GM12878 (cell line): ENCODE data around the gene B9D2. TPM values are rescaled to one million over a fixed set of nuclear protein-coding genes. Genes with fewer than 3 reads are reported as not detected.

ENCODE experiments used
- ATAC-seq: fragments of 200-7000 bp; cut with Tn5 transposase; 3 replicates; pipeline ENCODE4 v1.9.1; 2020; ENCODE audit warnings: mild to moderate bottlenecking, moderate library complexity
- BruUV-seq: library from RNA; stranded (reverse); fragments of 400-500 nt; replicated peaks from 2 replicates; lab custom pipeline; 2021; lab: Mats Ljungman, UMichigan
- CTCF ChIA-PET: fragments of 300-600 bp; sonication (Branson Sonifier 250); formaldehyde crosslinking; extraction: SDS; loops from one replicate; lab custom pipeline; 2021; ENCODE audit warnings: inconsistent platforms; lab: Yijun Ruan, JAX
- POLR2A ChIA-PET: fragments of 350-600 bp; formaldehyde crosslinking; extraction: SDS; loops from one replicate; lab custom pipeline; 2021; ENCODE audit warnings: inconsistent platforms; lab: Charles Lee
- RAD21 ChIA-PET: fragments of 300-600 bp; sonication (Branson Sonifier 250); formaldehyde crosslinking; loops from one replicate; lab custom pipeline; 2023; ENCODE audit warnings: antibody characterized with exemption; ENCODE audit not compliant: unreplicated experiment; lab: Charles Lee
- SMC1A ChIA-PET: fragments of 300-600 bp; sonication (Branson Sonifier 250); formaldehyde crosslinking; loops from one replicate; lab custom pipeline; 2023; ENCODE audit not compliant: unreplicated experiment, uncharacterized antibody; lab: Charles Lee
- DNase-seq: peaks from one replicate; pipeline ENCODE4 v3.0.0-alpha.2; 2011; ENCODE audit warnings: low read depth, low spot score
- FAIRE-seq: peaks from 3 replicates; lab custom pipeline; 2011; peaks lifted over from hg19 to GRCh38; lab: Jason Lieb, UNC
- H2AFZ ChIP-seq: 2 replicates; pipeline ENCODE4 v1.6.0; 2011; ENCODE audit warnings: low read depth, low read length, control low read depth; ENCODE audit not compliant: control insufficient read depth
- H3K27ac ChIP-seq: 2 replicates; pipeline ENCODE4 v1.5.1; 2011; ENCODE audit warnings: control low read depth; ENCODE audit not compliant: control insufficient read depth, insufficient read depth
- H3K27me3 ChIP-seq, 2 experiments: replicated peaks in 1 of 2; 2 replicates each; pipeline versions ENCODE4 v1.6.0 to v1.6.1; 2011; ENCODE audit warnings: low read length in 1 of 2; ENCODE audit not compliant: control insufficient read depth in 2 of 2, insufficient read depth in 2 of 2
- H3K36me3 ChIP-seq, 2 experiments: 2 replicates each; pipeline ENCODE4 v1.5.1; 2011; ENCODE audit warnings: low read length in 1 of 2; ENCODE audit not compliant: control insufficient read depth in 2 of 2, insufficient read depth in 2 of 2
- H3K4me1 ChIP-seq: 2 replicates; pipeline ENCODE4 v1.6.1; 2011; ENCODE audit warnings: mild to moderate bottlenecking, low read length, moderate library complexity, mixed read lengths; ENCODE audit not compliant: control insufficient read depth, insufficient read depth
- H3K4me2 ChIP-seq: 2 replicates; pipeline ENCODE4 v1.6.0; 2011; ENCODE audit warnings: control low read depth; ENCODE audit not compliant: control insufficient read depth, insufficient read depth
- H3K4me3 ChIP-seq: fragments of 200-600 bp; sonication (generic); 2 replicates; pipeline ENCODE4 v1.5.1; 2016
- H3K79me2 ChIP-seq: 2 replicates; pipeline ENCODE4 v1.6.0; 2011; ENCODE audit warnings: low read length; ENCODE audit not compliant: control insufficient read depth, insufficient read depth
- H3K9ac ChIP-seq: 2 replicates; pipeline ENCODE4 v1.8.0; 2011; ENCODE audit warnings: low read length, control low read depth, mixed read lengths; ENCODE audit not compliant: control insufficient read depth, insufficient read depth
- H3K9me3 ChIP-seq: replicated peaks from 3 replicates; pipeline ENCODE4 v1.5.1; 2011; ENCODE audit warnings: mild to moderate bottlenecking, low read length; ENCODE audit not compliant: control insufficient read depth, insufficient read depth
- H4K20me1 ChIP-seq: 2 replicates; pipeline ENCODE4 v1.6.0; 2011; ENCODE audit not compliant: control insufficient read depth, insufficient read depth
- CBX5 ChIP-seq: sonication (generic); IDR thresholded peaks from 2 replicates; pipeline ENCODE4 v1.6.1; 2016; ENCODE audit warnings: low read depth, moderate library complexity, mild to moderate bottlenecking, inconsistent platforms
- DPF2 ChIP-seq: fragments of 450-650 bp; IDR thresholded peaks from 2 replicates; pipeline ENCODE4 v1.6.1; 2017; ENCODE audit warnings: mild to moderate bottlenecking
- MTA2 ChIP-seq: fragments of 450-650 bp; IDR thresholded peaks from 2 replicates; pipeline ENCODE4 v1.6.1; 2016; ENCODE audit warnings: low read depth, mild to moderate bottlenecking, moderate library complexity
- MYC ChIP-seq: IDR thresholded peaks from 2 replicates; pipeline ENCODE4 v1.6.1; 2011; ENCODE audit warnings: mild to moderate bottlenecking, low read length, moderate library complexity, inconsistent platforms; ENCODE audit not compliant: insufficient read depth, insufficient replicate concordance, insufficient read length, severe bottlenecking
- NBN ChIP-seq: fragments of 450-650 bp; IDR thresholded peaks from 2 replicates; pipeline ENCODE4 v1.6.1; 2016
- NFXL1 ChIP-seq: fragments of 450-650 bp; IDR thresholded peaks from 2 replicates; pipeline ENCODE4 v1.6.1; 2017; ENCODE audit warnings: antibody characterized with exemption, mild to moderate bottlenecking, borderline replicate concordance
- PML ChIP-seq: IDR thresholded peaks from 2 replicates; pipeline ENCODE4 v1.6.1; 2012; ENCODE audit warnings: low read length, inconsistent platforms
- TARDBP ChIP-seq: IDR thresholded peaks from 2 replicates; pipeline ENCODE4 v1.6.1; 2016; ENCODE audit warnings: borderline replicate concordance
- WGBS: methylation state at CpG from one replicate; pipeline ENCODE4 v1.1.6; 2016; ENCODE audit warnings: low lambda C conversion rate; ENCODE audit not compliant: insufficient replicate concordance, insufficient coverage; ENCODE audit errors: missing lambda C conversion rate; 5-methylcytosine and 5-hydroxymethylcytosine counted together
- in situ Hi-C: fragments of 300-500 bp; cut with MboI; formaldehyde crosslinking; loops from 9 replicates; pipeline ENCODE4 v1.14.3; 2018; ENCODE audit warnings: mixed read lengths
- intact Hi-C: fragments of 100-400 bp; cut with micrococcal nuclease; formaldehyde crosslinking; loops from one replicate; pipeline ENCODE4 v1.14.2; 2022; ENCODE audit not compliant: unreplicated experiment
- polyA plus RNA-seq, 11 experiments: library from polyadenylated mRNA; depleted of rRNA in 4 of 11; unstranded in 6 of 11; stranded (reverse) in 5 of 11; fragments of >200 nt; fragmentation: Nextera tagmentation in 4 of 11; fragmentation: Illumina TruSeq in 1 of 11; extraction: Ambion mirVana in 4 of 11; extraction: Trizol in 1 of 11; gene quantifications; 1 replicate in 1 of 11; 2 replicates in 10 of 11; pipeline versions ENCODE4 v1.2.1 to v1.2.3, GENCODE V29; 2011 to 2016; ENCODE audit warnings: inconsistent platforms in 2 of 11, missing spikeins in 2 of 11, low read depth in 1 of 11
- total RNA-seq, 4 experiments: library from RNA; depleted of rRNA in 3 of 4; stranded (reverse); fragments of >200 nt in 3 of 4; fragmentation: Illumina TruSeq in 1 of 4; extraction: Trizol in 1 of 4; gene quantifications; 2 replicates each; pipeline versions ENCODE4 v1.2.1 to v1.2.3, GENCODE V29; 2013 to 2021
- TF ChIP-seq, protein P1 (sequence below): IDR thresholded peaks from 2 replicates; pipeline ENCODE4 v1.6.1; 2012; ENCODE audit warnings: low read depth, low read length, improper control_type of control experiment
- TF ChIP-seq, protein P2 (sequence below): IDR thresholded peaks from 2 replicates; pipeline ENCODE4 v1.6.1; 2011; ENCODE audit warnings: borderline replicate concordance, low read depth, mild to moderate bottlenecking, moderate library complexity, low read length; ENCODE audit not compliant: insufficient read depth, poor library complexity, severe bottlenecking
- TF ChIP-seq, protein P3 (sequence below): fragments of 450-650 bp; IDR thresholded peaks from 2 replicates; pipeline ENCODE4 v1.6.1; 2017; ENCODE audit warnings: mild to moderate bottlenecking, moderate library complexity

The B9D2 gene
- total and polyA plus RNA-seq, 10 of the 15 experiments (the other 5 are each of a cell fraction or from before 2014, with no cell fraction given): 2.4 to 12.4 (median 5.0) TPM

DNA sequence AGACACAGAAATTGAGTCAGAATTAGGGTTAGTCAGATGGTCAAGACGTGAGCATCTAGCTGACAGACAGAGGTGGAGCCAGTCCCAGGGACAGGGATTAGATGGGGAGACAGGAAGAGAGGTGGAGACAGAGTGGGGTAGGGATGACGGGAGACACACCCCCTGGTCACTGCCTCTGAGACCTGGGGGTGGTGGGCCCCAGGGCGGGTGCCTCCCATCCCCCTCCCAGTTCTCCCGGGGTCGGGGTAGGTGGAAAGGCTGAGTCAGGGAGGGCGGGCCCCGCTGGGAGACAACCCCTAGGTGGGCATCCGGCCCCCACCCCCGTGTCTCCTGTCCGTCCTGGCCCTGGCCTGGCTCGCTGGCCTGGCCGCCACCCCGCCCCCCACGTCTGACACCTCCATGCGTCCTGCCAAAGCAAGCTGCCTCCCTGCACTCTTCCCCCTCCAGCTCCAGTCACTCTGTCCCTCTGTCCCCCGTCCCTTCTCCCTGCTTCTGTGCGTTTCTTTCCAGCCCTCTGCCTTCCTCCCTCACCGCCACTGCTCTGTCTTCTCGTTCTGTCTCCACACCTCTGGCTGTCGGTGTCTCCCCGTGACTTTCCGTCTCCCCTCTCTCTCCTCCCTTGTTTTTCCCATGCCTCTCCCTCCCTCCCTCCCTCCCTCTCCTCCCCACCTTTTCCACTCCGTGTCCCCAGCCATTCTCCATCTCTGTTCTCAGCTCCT, 38.9 kb downstream of the B9D2 start:
- Histone ChIP-seq H3K4me3 (no peak overlapping the region), H4K20me1 (no peaks in the 10 kb centered on the region), H3K9me3 (no peaks in the 10 kb centered on the region), H3K4me1 (peaks cover 37% of the 10 kb centered on the region), H3K27ac (peak overlapping the region; percentile 93), H3K27me3 (no peaks in the 10 kb centered on the region), H3K4me2 (no peak overlapping the region)
- no TSS peak for BruUV-seq
- FAIRE-seq (no peak), ATAC-seq (no peak)
- ChIA-PET SMC1A (interaction anchor here (1.1 kb wide), 1 partner anchor 120 kb away, joined by 3 read pairs; no protein-coding TSS in a partner anchor), RAD21 (no interaction called here)
- in situ Hi-C loops: no loop called here
- TF ChIP-seq TARDBP (no peak), NBN (no peak), DPF2 (no peak), MTA2 (no peak), MYC (no peak), NFXL1 (no peak), PML (0 out of 2 replicates have a peak, but pooled peaks have one; percentile 15), CBX5 (no peak)
- TF ChIP-seq, protein P1, sequence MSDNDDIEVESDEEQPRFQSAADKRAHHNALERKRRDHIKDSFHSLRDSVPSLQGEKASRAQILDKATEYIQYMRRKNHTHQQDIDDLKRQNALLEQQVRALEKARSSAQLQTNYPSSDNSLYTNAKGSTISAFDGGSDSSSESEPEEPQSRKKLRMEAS: no peak
- TF ChIP-seq, protein P2, sequence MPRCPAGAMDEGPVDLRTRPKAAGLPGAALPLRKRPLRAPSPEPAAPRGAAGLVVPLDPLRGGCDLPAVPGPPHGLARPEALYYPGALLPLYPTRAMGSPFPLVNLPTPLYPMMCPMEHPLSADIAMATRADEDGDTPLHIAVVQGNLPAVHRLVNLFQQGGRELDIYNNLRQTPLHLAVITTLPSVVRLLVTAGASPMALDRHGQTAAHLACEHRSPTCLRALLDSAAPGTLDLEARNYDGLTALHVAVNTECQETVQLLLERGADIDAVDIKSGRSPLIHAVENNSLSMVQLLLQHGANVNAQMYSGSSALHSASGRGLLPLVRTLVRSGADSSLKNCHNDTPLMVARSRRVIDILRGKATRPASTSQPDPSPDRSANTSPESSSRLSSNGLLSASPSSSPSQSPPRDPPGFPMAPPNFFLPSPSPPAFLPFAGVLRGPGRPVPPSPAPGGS: peak; percentile 51
- TF ChIP-seq, protein P3, sequence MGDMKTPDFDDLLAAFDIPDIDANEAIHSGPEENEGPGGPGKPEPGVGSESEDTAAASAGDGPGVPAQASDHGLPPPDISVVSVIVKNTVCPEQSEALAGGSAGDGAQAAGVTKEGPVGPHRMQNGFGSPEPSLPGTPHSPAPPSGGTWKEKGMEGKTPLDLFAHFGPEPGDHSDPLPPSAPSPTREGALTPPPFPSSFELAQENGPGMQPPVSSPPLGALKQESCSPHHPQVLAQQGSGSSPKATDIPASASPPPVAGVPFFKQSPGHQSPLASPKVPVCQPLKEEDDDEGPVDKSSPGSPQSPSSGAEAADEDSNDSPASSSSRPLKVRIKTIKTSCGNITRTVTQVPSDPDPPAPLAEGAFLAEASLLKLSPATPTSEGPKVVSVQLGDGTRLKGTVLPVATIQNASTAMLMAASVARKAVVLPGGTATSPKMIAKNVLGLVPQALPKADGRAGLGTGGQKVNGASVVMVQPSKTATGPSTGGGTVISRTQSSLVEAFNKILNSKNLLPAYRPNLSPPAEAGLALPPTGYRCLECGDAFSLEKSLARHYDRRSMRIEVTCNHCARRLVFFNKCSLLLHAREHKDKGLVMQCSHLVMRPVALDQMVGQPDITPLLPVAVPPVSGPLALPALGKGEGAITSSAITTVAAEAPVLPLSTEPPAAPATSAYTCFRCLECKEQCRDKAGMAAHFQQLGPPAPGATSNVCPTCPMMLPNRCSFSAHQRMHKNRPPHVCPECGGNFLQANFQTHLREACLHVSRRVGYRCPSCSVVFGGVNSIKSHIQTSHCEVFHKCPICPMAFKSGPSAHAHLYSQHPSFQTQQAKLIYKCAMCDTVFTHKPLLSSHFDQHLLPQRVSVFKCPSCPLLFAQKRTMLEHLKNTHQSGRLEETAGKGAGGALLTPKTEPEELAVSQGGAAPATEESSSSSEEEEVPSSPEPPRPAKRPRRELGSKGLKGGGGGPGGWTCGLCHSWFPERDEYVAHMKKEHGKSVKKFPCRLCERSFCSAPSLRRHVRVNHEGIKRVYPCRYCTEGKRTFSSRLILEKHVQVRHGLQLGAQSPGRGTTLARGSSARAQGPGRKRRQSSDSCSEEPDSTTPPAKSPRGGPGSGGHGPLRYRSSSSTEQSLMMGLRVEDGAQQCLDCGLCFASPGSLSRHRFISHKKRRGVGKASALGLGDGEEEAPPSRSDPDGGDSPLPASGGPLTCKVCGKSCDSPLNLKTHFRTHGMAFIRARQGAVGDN: no peak
- TF ChIP-seq, all 136 proteins: peak for 2
- ChIA-PET POLR2A (no interaction called here), CTCF (no interaction called here)
- intact Hi-C loops: no loop called here
- no peak overlapping the region for H3K9ac ChIP-seq
- peaks cover 10% of the 10 kb centered on the region for H3K79me2 ChIP-seq
- H2AFZ ChIP-seq: no peak overlapping the region
- WGBS: 75% methylated on average over 16 of the region's 23 CpGs
- H3K36me3 ChIP-seq: peaks cover 4 to 26% of the 10 kb centered on the region in 2 experiments
- DNase-seq: no peak
